Peyer's patch (tissue), 4 donors: ENCODE results near the gene CLEC2L.

Source experiments
- CTCF ChIP-seq, 6 experiments: fragments of 450-650 bp in 4 of 6; fragments of 200-600 bp in 2 of 6; sonication (generic) in 1 of 6; IDR thresholded peaks; one replicate each; pipeline ENCODE4 v1.5.1; 2017 to 2019; ENCODE audit warnings: antibody characterized with exemption in 6 of 6, mild to moderate bottlenecking in 3 of 6, moderate library complexity in 1 of 6
- POLR2A ChIP-seq, 2 donors: fragments of 450-650 bp; IDR thresholded peaks; one replicate each; pipeline ENCODE4 v1.5.1; 2017; ENCODE audit warnings: antibody characterized with exemption in 2 of 2, mild to moderate bottlenecking in 2 of 2, moderate library complexity in 2 of 2

GRCh38 chr7:139592801-139593461, 69.4 kb downstream of the CLEC2L start:
- TF ChIP-seq POLR2A (IDR thresholded peaks at IDR 0.05) = no peak
- no peak for TF ChIP-seq CTCF (IDR thresholded peaks at IDR 0.05)
